Liver (tissue), 10 donors: Measurements from ENCODE around the gene UBR3. TPM values are rescaled to one million over a fixed set of nuclear protein-coding genes. Genes with fewer than 3 reads are reported as not detected.
"Not testable (repeated sequence)": the region's sequence is repeated elsewhere in the genome, so short reads cannot be mapped to it uniquely, and the experiment has no call there.

ENCODE experiments used
- DNase-seq: peaks from one replicate; pipeline ENCODE4 v3.0.0-alpha.2; 2017; ENCODE audit warnings: low spot score
- H3K27ac ChIP-seq, 2 donors: one replicate each; pipeline ENCODE4 v1.7.0; 2013; ENCODE audit warnings: inconsistent platforms in 2 of 2, low read length in 2 of 2, control low read depth in 1 of 2, low read depth in 1 of 2, mild to moderate bottlenecking in 1 of 2
- H3K27me3 ChIP-seq, 4 donors: one replicate each; pipeline versions ENCODE4 v1.6.1 to v1.7.0; 2013; ENCODE audit warnings: low read length in 3 of 4, inconsistent platforms in 1 of 4, mild to moderate bottlenecking in 1 of 4, moderate library complexity in 1 of 4; ENCODE audit not compliant: control insufficient read depth in 4 of 4, insufficient read depth in 4 of 4
- H3K36me3 ChIP-seq, 4 donors: one replicate each; pipeline versions ENCODE4 v1.6.1 to v1.7.0; 2013; ENCODE audit warnings: low read length in 3 of 4, mild to moderate bottlenecking in 3 of 4, low read depth in 1 of 4, moderate library complexity in 1 of 4; ENCODE audit not compliant: control insufficient read depth in 4 of 4, insufficient read depth in 3 of 4
- H3K4me1 ChIP-seq, 4 donors: one replicate each; pipeline versions ENCODE4 v1.6.1 to v1.7.0; 2013; ENCODE audit warnings: low read length in 3 of 4, mild to moderate bottlenecking in 3 of 4, moderate library complexity in 1 of 4; ENCODE audit not compliant: control insufficient read depth in 4 of 4, insufficient read depth in 4 of 4
- H3K4me3 ChIP-seq, 3 donors: one replicate each; pipeline versions ENCODE4 v1.6.1 to v1.7.0; 2013; ENCODE audit warnings: low read length in 3 of 3, control low read depth in 1 of 3, low read depth in 1 of 3, mild to moderate bottlenecking in 1 of 3
- H3K9ac ChIP-seq, 2 donors: one replicate each; pipeline ENCODE4 v1.7.0; 2013; ENCODE audit warnings: low read length in 2 of 2, mild to moderate bottlenecking in 2 of 2, moderate library complexity in 2 of 2, control low read depth in 1 of 2, low read depth in 1 of 2
- H3K9me3 ChIP-seq, 4 donors: one replicate each; pipeline versions ENCODE4 v1.6.1 to v1.7.0; 2013; ENCODE audit warnings: low read length in 3 of 4; ENCODE audit not compliant: control insufficient read depth in 4 of 4
- WGBS: extraction: QIAGEN DNeasy Blood & Tissue Kit; methylation state at CpG from one replicate; pipeline ENCODE4 v1.1.7; 2013; 5-methylcytosine and 5-hydroxymethylcytosine counted together
- polyA plus RNA-seq, 2 donors: library from polyadenylated mRNA; stranded (reverse) in 1 of 2; unstranded in 1 of 2; fragments of 200-250 nt in 1 of 2; fragments of >200 nt in 1 of 2; fragmentation: Nextera tagmentation in 1 of 2; extraction: Ambion mirVana in 1 of 2; gene quantifications; one replicate each; pipeline versions ENCODE4 v1.2.1 to v1.2.3, GENCODE V29; 2013 to 2015
- small RNA-seq: library from RNA; depleted of rRNA; stranded (forward); fragments of <200 nt; gene quantifications from one replicate; pipeline ENCODE3, GENCODE V24; 2014
- total RNA-seq, 2 donors: library from RNA; depleted of rRNA; stranded (reverse); fragments of >200 nt; gene quantifications; one replicate each; pipeline ENCODE4 v1.2.3, GENCODE V29; 2014
- donor health status: healthy.
- donor health status: healthy.
- donor health status: healthy.
- donor health status: healthy.
- donor health status: healthy.

UBR3 gene
- total and polyA plus RNA-seq, 4 donors, result 8.5 to 69.4 (median 28.4) TPM

- not testable (repeated sequence) for H3K4me1 ChIP-seq, H3K27ac ChIP-seq, H3K36me3 ChIP-seq, H3K9me3 ChIP-seq, H3K27me3 ChIP-seq, DNase-seq, H3K4me3 ChIP-seq, H3K9ac ChIP-seq
- WGBS, result 82% methylated on average over 8 of the region's 8 CpGs
Observed at GRCh38 chr2:170126138-170126728, 299.0 kb downstream of the UBR3 start.

Small RNA genes within 50 kb of the gene (small RNA-seq; reads per million reads assigned to genes)
- gene RNU6-1006P, result not detected

Other genes with a start within 250 kb of the UBR3 start
- 10 to 100 TPM; 18.8 to 29.7 TPM for gene PPIG, start 243.1 kb upstream of the UBR3 start, total RNA-seq
- gene PPIG, start 243.1 kb upstream of the UBR3 start, polyA plus RNA-seq, result 10 to 100 TPM; 15.2 to 49.3 TPM
- under 1 TPM; 0.08 to 0.33 TPM for gene CFAP210, start 133.0 kb upstream of the UBR3 start, total RNA-seq
- under 1 TPM; 0.02 to 0.42 TPM for gene CFAP210, start 133.0 kb upstream of the UBR3 start, polyA plus RNA-seq
- 1 to 10 TPM; 2.5 to 4.7 TPM for gene PHOSPHO2, start 133.0 kb upstream of the UBR3 start, total RNA-seq
- 1 to 10 TPM; 1.4 to 5.3 TPM for gene PHOSPHO2, start 133.0 kb upstream of the UBR3 start, polyA plus RNA-seq
- gene KLHL23, start 93.6 kb upstream of the UBR3 start, total RNA-seq, result 10 to 100 TPM; 10.2 to 11.9 TPM
- gene KLHL23, start 93.6 kb upstream of the UBR3 start, polyA plus RNA-seq, result 1 to 10 TPM; 2.6 to 5.3 TPM
- 10 to 100 TPM; 35.1 to 49.2 TPM for gene SSB, start 28.6 kb upstream of the UBR3 start, total RNA-seq
- gene SSB, start 28.6 kb upstream of the UBR3 start, polyA plus RNA-seq, result 10 to 100 TPM; 29.9 to 61.4 TPM
- 10 to 100 TPM; 15.4 to 25.7 TPM for gene METTL5, start 2.5 kb upstream of the UBR3 start, total RNA-seq
- 10 to 100 TPM; 19.9 to 35.6 TPM for gene METTL5, start 2.5 kb upstream of the UBR3 start, polyA plus RNA-seq